Ishikawa (cell line): ENCODE results near the gene SNAI3.

Source experiments
- CEBPB ChIP-seq: IDR thresholded peaks from 2 replicates; pipeline ENCODE4 v1.6.1; 2012
- CREB1 ChIP-seq: IDR thresholded peaks from 2 replicates; pipeline ENCODE4 v1.6.1; 2012; ENCODE audit warnings: low read depth
- EGR1 ChIP-seq: IDR thresholded peaks from 2 replicates; pipeline ENCODE4 v1.6.1; 2012
- EP300 ChIP-seq: IDR thresholded peaks from 2 replicates; pipeline ENCODE4 v1.6.1; 2012; ENCODE audit warnings: borderline replicate concordance
- FOXM1 ChIP-seq: IDR thresholded peaks from 2 replicates; pipeline ENCODE4 v1.6.1; 2012; ENCODE audit warnings: low read depth, borderline replicate concordance
- NFIC ChIP-seq: IDR thresholded peaks from 2 replicates; pipeline ENCODE4 v1.6.1; 2012
- RAD21 ChIP-seq: IDR thresholded peaks from 2 replicates; pipeline ENCODE4 v1.6.1; 2012; ENCODE audit warnings: low read depth
- TAF1 ChIP-seq: IDR thresholded peaks from 2 replicates; pipeline ENCODE4 v1.6.1; 2012; ENCODE audit warnings: low read depth, mild to moderate bottlenecking
- TCF12 ChIP-seq: IDR thresholded peaks from 2 replicates; pipeline ENCODE4 v1.6.1; 2012; ENCODE audit warnings: low read depth
- TEAD4 ChIP-seq: IDR thresholded peaks from 2 replicates; pipeline ENCODE4 v1.6.1; 2012
- YY1 ChIP-seq: IDR thresholded peaks from 2 replicates; pipeline ENCODE4 v1.6.1; 2012; ENCODE audit warnings: low read depth
- ZBTB7A ChIP-seq: IDR thresholded peaks from 2 replicates; pipeline ENCODE4 v1.6.1; 2012; ENCODE audit warnings: low read depth
- TF ChIP-seq, protein P1 (sequence below): IDR thresholded peaks from 2 replicates; pipeline ENCODE4 v1.6.1; 2012
- TF ChIP-seq, protein P2 (sequence below): IDR thresholded peaks from 2 replicates; pipeline ENCODE4 v1.6.1; 2012
- TF ChIP-seq, protein P3 (sequence below): IDR thresholded peaks from 2 replicates; pipeline ENCODE4 v1.6.1; 2012; ENCODE audit warnings: low read depth, mild to moderate bottlenecking

The SNAI3 gene

DNA sequence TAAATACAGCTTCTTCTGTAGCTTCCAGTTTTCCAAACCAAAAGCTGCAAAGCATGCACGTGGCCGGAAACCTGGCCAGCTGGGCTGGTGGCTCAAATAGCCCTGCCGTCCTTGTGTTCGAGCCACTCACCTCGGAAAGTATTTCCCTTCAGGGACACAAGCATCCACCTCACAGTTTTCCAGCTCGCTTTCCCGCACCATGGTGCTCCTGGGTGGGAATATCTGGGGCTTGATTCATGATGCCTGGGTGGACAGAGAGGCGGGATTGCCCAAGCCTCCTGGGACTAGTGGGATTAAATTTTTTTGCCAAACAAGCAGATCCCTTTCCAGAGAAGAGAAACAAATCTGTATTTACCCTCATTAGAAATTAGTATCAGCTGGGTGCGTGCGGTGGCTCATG, 16.3 kb downstream of the SNAI3 start:
- no peak for TF ChIP-seq TEAD4
- no peak for TF ChIP-seq ZBTB7A
- TF ChIP-seq FOXM1, result no peak
- no peak for TF ChIP-seq TAF1
- TF ChIP-seq, protein P1, sequence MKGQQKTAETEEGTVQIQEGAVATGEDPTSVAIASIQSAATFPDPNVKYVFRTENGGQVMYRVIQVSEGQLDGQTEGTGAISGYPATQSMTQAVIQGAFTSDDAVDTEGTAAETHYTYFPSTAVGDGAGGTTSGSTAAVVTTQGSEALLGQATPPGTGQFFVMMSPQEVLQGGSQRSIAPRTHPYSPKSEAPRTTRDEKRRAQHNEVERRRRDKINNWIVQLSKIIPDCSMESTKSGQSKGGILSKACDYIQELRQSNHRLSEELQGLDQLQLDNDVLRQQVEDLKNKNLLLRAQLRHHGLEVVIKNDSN, result no peak
- TF ChIP-seq YY1, result no peak
- TF ChIP-seq, protein P2, sequence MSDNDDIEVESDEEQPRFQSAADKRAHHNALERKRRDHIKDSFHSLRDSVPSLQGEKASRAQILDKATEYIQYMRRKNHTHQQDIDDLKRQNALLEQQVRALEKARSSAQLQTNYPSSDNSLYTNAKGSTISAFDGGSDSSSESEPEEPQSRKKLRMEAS, result no peak

DNA sequence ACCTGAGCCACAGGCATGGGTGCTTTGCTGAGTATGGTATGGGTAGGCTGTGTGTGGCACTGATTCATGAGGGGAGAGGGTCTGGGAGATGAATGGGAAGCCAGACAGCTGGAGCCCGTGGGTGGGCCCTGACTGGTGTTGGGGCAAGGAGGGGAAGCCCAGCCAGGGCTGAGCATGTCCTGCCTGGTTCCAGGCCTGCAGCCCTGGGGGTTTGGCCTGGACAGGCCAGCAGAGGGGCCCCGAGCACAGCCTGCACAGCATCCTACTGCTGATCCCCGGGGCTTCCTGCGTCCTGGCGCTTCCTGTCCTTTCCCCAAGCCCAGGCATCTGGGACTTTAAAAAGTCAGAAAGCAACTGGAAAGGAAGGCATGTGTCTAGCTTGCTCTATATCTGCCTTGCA, 18.8 kb downstream of the SNAI3 start:
- no peak for TF ChIP-seq FOXM1
- TF ChIP-seq EP300, result no peak
- no peak for TF ChIP-seq EGR1
- TF ChIP-seq, protein P1, result no peak
- no peak for TF ChIP-seq RAD21
- TF ChIP-seq, protein P3, sequence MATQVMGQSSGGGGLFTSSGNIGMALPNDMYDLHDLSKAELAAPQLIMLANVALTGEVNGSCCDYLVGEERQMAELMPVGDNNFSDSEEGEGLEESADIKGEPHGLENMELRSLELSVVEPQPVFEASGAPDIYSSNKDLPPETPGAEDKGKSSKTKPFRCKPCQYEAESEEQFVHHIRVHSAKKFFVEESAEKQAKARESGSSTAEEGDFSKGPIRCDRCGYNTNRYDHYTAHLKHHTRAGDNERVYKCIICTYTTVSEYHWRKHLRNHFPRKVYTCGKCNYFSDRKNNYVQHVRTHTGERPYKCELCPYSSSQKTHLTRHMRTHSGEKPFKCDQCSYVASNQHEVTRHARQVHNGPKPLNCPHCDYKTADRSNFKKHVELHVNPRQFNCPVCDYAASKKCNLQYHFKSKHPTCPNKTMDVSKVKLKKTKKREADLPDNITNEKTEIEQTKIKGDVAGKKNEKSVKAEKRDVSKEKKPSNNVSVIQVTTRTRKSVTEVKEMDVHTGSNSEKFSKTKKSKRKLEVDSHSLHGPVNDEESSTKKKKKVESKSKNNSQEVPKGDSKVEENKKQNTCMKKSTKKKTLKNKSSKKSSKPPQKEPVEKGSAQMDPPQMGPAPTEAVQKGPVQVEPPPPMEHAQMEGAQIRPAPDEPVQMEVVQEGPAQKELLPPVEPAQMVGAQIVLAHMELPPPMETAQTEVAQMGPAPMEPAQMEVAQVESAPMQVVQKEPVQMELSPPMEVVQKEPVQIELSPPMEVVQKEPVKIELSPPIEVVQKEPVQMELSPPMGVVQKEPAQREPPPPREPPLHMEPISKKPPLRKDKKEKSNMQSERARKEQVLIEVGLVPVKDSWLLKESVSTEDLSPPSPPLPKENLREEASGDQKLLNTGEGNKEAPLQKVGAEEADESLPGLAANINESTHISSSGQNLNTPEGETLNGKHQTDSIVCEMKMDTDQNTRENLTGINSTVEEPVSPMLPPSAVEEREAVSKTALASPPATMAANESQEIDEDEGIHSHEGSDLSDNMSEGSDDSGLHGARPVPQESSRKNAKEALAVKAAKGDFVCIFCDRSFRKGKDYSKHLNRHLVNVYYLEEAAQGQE, result no peak
- TF ChIP-seq, protein P2, result no peak
- TF ChIP-seq ZBTB7A, result no peak
- TF ChIP-seq CEBPB, result no peak
- no peak for TF ChIP-seq YY1

DNA sequence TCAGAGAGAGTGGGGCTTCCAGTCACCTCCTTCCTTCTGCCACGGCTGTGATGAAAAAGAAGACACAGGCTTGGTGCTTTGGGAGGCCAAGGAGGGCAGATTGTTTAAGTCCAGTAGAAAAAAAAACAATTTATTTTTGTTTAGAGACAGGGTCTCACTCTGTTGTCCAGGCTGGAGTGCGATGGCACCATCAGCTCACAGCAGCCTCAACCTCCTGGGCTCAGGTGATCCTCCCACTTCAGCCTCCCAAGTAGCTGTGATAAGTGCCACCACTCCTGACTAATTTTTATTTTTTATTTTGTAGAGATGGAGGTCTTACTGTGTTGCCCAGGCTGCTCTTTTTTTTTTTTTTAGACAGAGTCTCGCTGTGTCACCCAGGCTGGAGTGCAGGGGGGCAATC, 20.7 kb downstream of the SNAI3 start:
- TF ChIP-seq YY1, result no peak
- TF ChIP-seq CREB1, result no peak
- no peak for TF ChIP-seq TCF12
- no peak for TF ChIP-seq CEBPB
- TF ChIP-seq EP300, result no peak
- TF ChIP-seq, protein P2, result no peak
- no peak for TF ChIP-seq ZBTB7A

DNA sequence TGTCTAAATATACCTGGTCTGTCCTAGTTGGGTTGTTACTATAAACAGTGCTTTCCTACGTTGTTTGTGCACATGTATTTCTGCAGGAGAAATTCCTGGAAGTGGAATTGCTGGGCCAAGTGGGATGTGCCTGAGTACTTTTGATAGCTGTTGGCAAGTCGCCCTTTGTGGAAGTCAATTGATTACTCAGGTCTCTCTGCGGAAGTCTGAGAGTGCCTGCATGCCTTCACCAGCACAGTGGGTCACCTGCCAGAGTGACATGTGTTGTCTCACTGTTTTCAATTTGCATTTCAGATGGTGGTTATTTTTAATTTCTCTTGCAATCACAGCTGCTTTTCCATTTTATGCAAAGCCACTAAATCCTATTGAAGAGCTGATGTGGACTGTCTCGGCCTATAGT, 21.2 kb downstream of the SNAI3 start:
- no peak for TF ChIP-seq NFIC
- TF ChIP-seq CEBPB, result no peak
- no peak for TF ChIP-seq YY1
- TF ChIP-seq TCF12, result no peak
- no peak for TF ChIP-seq RAD21
- no peak for TF ChIP-seq EP300
- no peak for TF ChIP-seq TEAD4
- TF ChIP-seq, protein P3, result no peak
- TF ChIP-seq FOXM1, result no peak
- no peak for TF ChIP-seq TAF1
- TF ChIP-seq ZBTB7A, result no peak

DNA sequence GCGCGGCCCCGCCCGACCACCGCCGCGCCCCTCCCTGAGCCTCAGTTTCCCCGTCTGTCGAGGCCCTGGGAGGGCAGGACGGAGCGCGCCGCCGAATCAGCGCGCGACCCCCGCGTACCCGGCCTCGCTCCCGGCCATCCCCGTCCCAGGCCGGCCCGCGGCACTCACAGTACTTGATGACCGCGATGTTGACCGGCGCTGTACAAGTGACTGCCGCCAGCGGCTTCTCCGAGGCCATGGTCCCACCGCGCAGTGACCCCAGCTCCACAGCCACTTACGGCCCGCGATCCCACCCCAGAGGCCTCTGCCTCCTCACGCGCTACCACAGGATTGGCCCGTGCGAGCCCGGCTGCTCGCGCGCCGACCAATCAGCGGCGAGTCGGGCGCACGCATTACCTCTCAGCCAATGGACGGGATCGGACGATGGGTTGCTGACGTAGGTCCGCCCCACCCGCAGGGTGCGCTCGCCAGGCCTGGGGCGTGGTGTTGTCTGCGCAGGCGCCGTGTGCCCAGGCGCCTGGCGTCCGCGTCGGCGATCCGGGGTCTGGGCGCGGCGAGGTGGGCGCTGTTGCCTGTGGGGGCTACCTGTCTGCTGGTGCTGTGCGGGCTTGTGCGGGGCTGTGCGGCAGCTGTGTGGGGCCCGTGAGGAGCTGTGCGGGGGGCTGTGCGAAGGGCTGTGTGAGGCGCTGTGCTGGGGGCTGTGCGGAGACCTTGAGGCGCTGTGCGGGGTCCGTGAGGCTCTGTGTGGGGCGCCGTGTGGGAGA, 23.3 kb downstream of the SNAI3 start, which contains the start of gene MVD:
Gene MVD, minus strand, starts transcription at position 249 of the 764 bp plus-strand sequence. Its CDS starts 11 bp downstream, at position 238.
- TF ChIP-seq CREB1 (peak; percentile 87), CEBPB (no peak), EP300 (peak; percentile 52; the same call in 1 of the 2 replicates), TAF1 (peak; percentile 84), YY1 (peak; percentile 72), EGR1 (no peak), ZBTB7A (no peak; the same call in 1 of the 2 replicates), TEAD4 (no peak), TCF12 (no peak), RAD21 (no peak), FOXM1 (peak; percentile 66; the same call in 1 of the 2 replicates), NFIC (peak; percentile 9; the same call in 1 of the 2 replicates)
- TF ChIP-seq, protein P3, result 0 out of 2 replicates have a peak, but pooled peaks have one; percentile 18
- TF ChIP-seq, protein P2, result peak; percentile 68
- TF ChIP-seq, protein P1, result no peak
